Measurements from ENCODE around the gene IL9R. TPM values are rescaled to one million over a fixed set of nuclear protein-coding genes. Genes with fewer than 3 reads are reported as not detected.
"Not testable (repeated sequence)": the region's sequence is repeated elsewhere in the genome, so short reads cannot be mapped to it uniquely, and the experiment has no call there.

IL9R gene
- polyA plus RNA-seq (ENCODE audit: insufficient read length) = 0.32 TPM

- no peak for DNase-seq
Measured at GRCh38 chrX:155997436-155997835, at the start of gene IL9R. TSS of gene IL9R (plus strand) at chrX:155997696. CDS start at chrX:155997760, 64 bp downstream.

GRCh38 chrX:155949098-155949497, 48.4 kb upstream of the IL9R start:
- DNase-seq = no peak

- no peak for DNase-seq
Measured at GRCh38 chrX:155951237-155951789, 46.2 kb upstream of the IL9R start.

- DNase-seq = no peak
Measured at GRCh38 chrX:155953055-155953454, 44.4 kb upstream of the IL9R start.

- DNase-seq = no peak
Measured at GRCh38 chrX:155954793-155955192, 42.7 kb upstream of the IL9R start.

- no peak for DNase-seq
Measured at GRCh38 chrX:155956099-155956498, 41.4 kb upstream of the IL9R start.

- no peak for DNase-seq
Measured at GRCh38 chrX:155956649-155957048, 40.8 kb upstream of the IL9R start.

GRCh38 chrX:155957843-155958242, 39.7 kb upstream of the IL9R start:
- DNase-seq = no peak

GRCh38 chrX:155959018-155959587, 38.4 kb upstream of the IL9R start:
- no peak for DNase-seq

GRCh38 chrX:155962906-155963305, 34.6 kb upstream of the IL9R start:
- no peak for DNase-seq

- no peak for DNase-seq
Measured at GRCh38 chrX:155966876-155967275, 30.6 kb upstream of the IL9R start.

GRCh38 chrX:155967653-155968325, 29.7 kb upstream of the IL9R start:
- DNase-seq = no peak

GRCh38 chrX:155968326-155968661, 29.2 kb upstream of the IL9R start:
- no peak for DNase-seq

GRCh38 chrX:155968791-155969190, 28.7 kb upstream of the IL9R start:
- no peak for DNase-seq

- not testable (repeated sequence) for DNase-seq
Measured at GRCh38 chrX:155971658-155972057, 25.8 kb upstream of the IL9R start.

GRCh38 chrX:155972241-155972640, 25.3 kb upstream of the IL9R start:
- DNase-seq = not testable (repeated sequence)

GRCh38 chrX:155983326-155983725, 14.2 kb upstream of the IL9R start:
- DNase-seq = no peak

GRCh38 chrX:155985208-155985607, 12.3 kb upstream of the IL9R start:
- DNase-seq = no peak

- DNase-seq = not testable (repeated sequence)
Measured at GRCh38 chrX:155986995-155987394, 10.5 kb upstream of the IL9R start.

GRCh38 chrX:155988859-155989258, 8.6 kb upstream of the IL9R start:
- no peak for DNase-seq

GRCh38 chrX:155993421-155993820, 4.1 kb upstream of the IL9R start:
- no peak for DNase-seq

GRCh38 chrX:155995321-155995875, 2.1 kb upstream of the IL9R start:
- no peak for DNase-seq

GRCh38 chrX:155998116-155998515, 620 bp downstream of the IL9R start:
- DNase-seq = no peak
